PC-9 (cell line): ENCODE results near the gene TAS2R4. TPM values are rescaled to one million over a fixed set of nuclear protein-coding genes. Genes with fewer than 3 reads are reported as not detected.
"Not testable (repeated sequence)": the region's sequence is repeated elsewhere in the genome, so short reads cannot be mapped to it uniquely, and the experiment has no call there.

Experiments
- BruUV-seq: library from RNA; stranded (reverse); fragments of 400-500 nt; replicated peaks from 2 replicates; lab custom pipeline; 2021; lab: Mats Ljungman, UMichigan
- CTCF ChIA-PET: fragments of 300-600 bp; sonication (Branson Sonifier 250); formaldehyde crosslinking; loops from one replicate; lab custom pipeline; 2022; ENCODE audit warnings: antibody characterized with exemption; lab: Charles Lee
- POLR2A ChIA-PET: fragments of 300-600 bp; sonication (Branson Sonifier 250); formaldehyde crosslinking; loops from one replicate; lab custom pipeline; 2022; ENCODE audit warnings: antibody characterized with exemption; ENCODE audit not compliant: unreplicated experiment; lab: Charles Lee
- DNase-seq, 2 experiments: peaks; one replicate each; pipeline versions ENCODE4 v3.0.0 to v3.0.0-alpha.2; 2015 to 2022; ENCODE audit warnings: mixed read lengths in 1 of 2
- H2AFZ ChIP-seq: fragments of 200-600 bp; sonication (generic); 2 replicates; pipeline ENCODE4 v1.8.1; 2017; ENCODE audit warnings: antibody characterized with exemption
- H3F3A ChIP-seq: fragments of 200-600 bp; sonication (generic); 2 replicates; pipeline ENCODE4 v1.8.1; 2017; ENCODE audit warnings: antibody characterized with exemption, mild to moderate bottlenecking, low read depth; ENCODE audit not compliant: insufficient read depth
- H3K27ac ChIP-seq: fragments of 200-600 bp; sonication (generic); 2 replicates; pipeline ENCODE4 v1.6.1; 2016; ENCODE audit warnings: mixed run types
- H3K27me3 ChIP-seq: fragments of 200-600 bp; sonication (generic); 2 replicates; pipeline ENCODE4 v1.6.1; 2016; ENCODE audit warnings: low read depth, mixed run types; ENCODE audit not compliant: insufficient read depth
- H3K36me3 ChIP-seq: fragments of 200-600 bp; sonication (generic); 2 replicates; pipeline ENCODE4 v1.6.1; 2016; ENCODE audit warnings: low read depth, mixed run types
- H3K4me1 ChIP-seq: fragments of 200-600 bp; sonication (generic); replicated peaks from 2 replicates; pipeline ENCODE4 v1.6.1; 2016; ENCODE audit warnings: mixed run types; ENCODE audit not compliant: insufficient read depth
- H3K4me2 ChIP-seq: fragments of 200-600 bp; sonication (generic); 2 replicates; pipeline ENCODE4 v1.6.1; 2017; ENCODE audit warnings: mixed run types
- H3K4me3 ChIP-seq: fragments of 200-600 bp; sonication (generic); 2 replicates; pipeline ENCODE4 v1.6.1; 2016; ENCODE audit warnings: mixed run types
- H3K79me2 ChIP-seq: fragments of 200-600 bp; sonication (generic); 2 replicates; pipeline ENCODE4 v1.6.1; 2017; ENCODE audit warnings: low read depth, mixed run types
- H3K9me2 ChIP-seq: fragments of 200-600 bp; sonication (generic); 2 replicates; pipeline ENCODE4 v1.8.1; 2017; ENCODE audit warnings: mild to moderate bottlenecking; ENCODE audit not compliant: insufficient read depth
- H3K9me3 ChIP-seq: fragments of 200-600 bp; sonication (generic); 2 replicates; pipeline ENCODE4 v1.8.1; 2016; ENCODE audit warnings: low read depth; ENCODE audit not compliant: insufficient read depth
- H4K20me1 ChIP-seq: fragments of 200-600 bp; sonication (generic); 2 replicates; pipeline ENCODE4 v1.8.1; 2017; ENCODE audit not compliant: insufficient read depth
- EZH2 ChIP-seq: fragments of 200-600 bp; sonication (generic); IDR thresholded peaks from 2 replicates; pipeline ENCODE4 v1.8.0; 2017; ENCODE audit warnings: antibody characterized with exemption, low read depth
- intact Hi-C: fragments of 100-400 bp; cut with micrococcal nuclease; formaldehyde crosslinking; loops from one replicate; pipeline ENCODE4 v1.10.0; 2022; ENCODE audit not compliant: unreplicated experiment
- total RNA-seq: library from RNA; stranded (reverse); gene quantifications from 2 replicates; pipeline ENCODE4 v1.2.3, GENCODE V29; 2021
- TF ChIP-seq, protein P1 (sequence below): fragments of 200-600 bp; sonication (generic); conservative IDR thresholded peaks from 2 replicates; pipeline ENCODE4 v1.6.1; 2017; ENCODE audit warnings: mixed run types, antibody characterized with exemption, mild to moderate bottlenecking, moderate library complexity

The TAS2R4 gene
- total RNA-seq, 1 experiment from 2014 or later = 1.4 TPM

DNA sequence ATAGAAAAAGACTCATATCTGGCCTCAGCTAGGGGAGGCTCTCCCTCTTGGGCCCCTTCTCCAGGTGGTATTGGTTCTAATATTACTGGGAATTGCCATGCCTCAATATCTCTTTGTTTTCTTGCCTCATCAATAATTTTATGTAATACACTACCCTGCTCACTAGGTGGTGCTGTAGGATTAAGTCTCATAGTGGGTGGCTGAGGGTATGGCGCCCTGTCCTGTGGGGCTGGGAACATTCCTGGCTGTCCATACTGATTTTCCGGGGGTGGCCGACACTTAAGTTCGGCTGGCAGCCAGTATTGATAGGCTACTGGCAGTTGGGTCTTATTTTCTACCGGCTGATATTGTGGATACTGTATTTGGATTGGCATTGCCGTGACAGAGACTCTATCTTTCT is 21.5 kb upstream of the TAS2R4 start:
- Histone ChIP-seq H3F3A (no peaks in the 10 kb centered on the region), H4K20me1 (no peaks in the 10 kb centered on the region; the same call in 1 of the 2 replicates), H3K36me3 (peaks cover 54% of the 10 kb centered on the region), H3K27me3 (no peaks in the 10 kb centered on the region), H3K4me2 (no peak overlapping the region), H3K27ac (no peak overlapping the region), H3K9me3 (peaks cover 22% of the 10 kb centered on the region), H3K9me2 (no peaks in the 10 kb centered on the region), H2AFZ (no peak overlapping the region), H3K4me3 (no peak overlapping the region), H3K79me2 (no peaks in the 10 kb centered on the region), H3K4me1 (no peaks in the 10 kb centered on the region)
- BruUV-seq = no TSS peak
- intact Hi-C loops = no loop called here
- CTCF ChIA-PET = no interaction called here
- POLR2A ChIA-PET = no interaction called here
- no peak for TF ChIP-seq EZH2
- TF ChIP-seq, protein P1, sequence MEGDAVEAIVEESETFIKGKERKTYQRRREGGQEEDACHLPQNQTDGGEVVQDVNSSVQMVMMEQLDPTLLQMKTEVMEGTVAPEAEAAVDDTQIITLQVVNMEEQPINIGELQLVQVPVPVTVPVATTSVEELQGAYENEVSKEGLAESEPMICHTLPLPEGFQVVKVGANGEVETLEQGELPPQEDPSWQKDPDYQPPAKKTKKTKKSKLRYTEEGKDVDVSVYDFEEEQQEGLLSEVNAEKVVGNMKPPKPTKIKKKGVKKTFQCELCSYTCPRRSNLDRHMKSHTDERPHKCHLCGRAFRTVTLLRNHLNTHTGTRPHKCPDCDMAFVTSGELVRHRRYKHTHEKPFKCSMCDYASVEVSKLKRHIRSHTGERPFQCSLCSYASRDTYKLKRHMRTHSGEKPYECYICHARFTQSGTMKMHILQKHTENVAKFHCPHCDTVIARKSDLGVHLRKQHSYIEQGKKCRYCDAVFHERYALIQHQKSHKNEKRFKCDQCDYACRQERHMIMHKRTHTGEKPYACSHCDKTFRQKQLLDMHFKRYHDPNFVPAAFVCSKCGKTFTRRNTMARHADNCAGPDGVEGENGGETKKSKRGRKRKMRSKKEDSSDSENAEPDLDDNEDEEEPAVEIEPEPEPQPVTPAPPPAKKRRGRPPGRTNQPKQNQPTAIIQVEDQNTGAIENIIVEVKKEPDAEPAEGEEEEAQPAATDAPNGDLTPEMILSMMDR = peak; percentile 73
- DNase-seq = no peak

GRCh38 chr7:141763797-141764196 is 12.7 kb upstream of the TAS2R4 start, which contains the start of gene TAS2R3:
Gene TAS2R3 (plus strand): TSS chr7:141764097. CDS start chr7:141764159, 62 bp downstream.
- no peak within 1 kb of the TSS for H3K27ac ChIP-seq
- H3K79me2 ChIP-seq = no peaks in the 10 kb centered on the region
- ChIA-PET CTCF (no interaction called here), POLR2A (interaction anchor here (0.5 to 0.6 kb wide), 2 partner anchors 30 to 605 kb away, joined by 4 to 7 read pairs; no protein-coding TSS in a partner anchor)
- no peaks in the 10 kb centered on the region for H3K27me3 ChIP-seq
- H3F3A ChIP-seq = no peaks in the 10 kb centered on the region
- H4K20me1 ChIP-seq = no peaks in the 10 kb centered on the region
- H3K36me3 ChIP-seq = peaks cover 5% of the 10 kb centered on the region
- H3K4me2 ChIP-seq = no peak within 1 kb of the TSS
- no peak for TF ChIP-seq EZH2
- TF ChIP-seq, protein P1 = no peak
- no TSS peak for BruUV-seq
- no peaks in the 10 kb centered on the region for H3K9me2 ChIP-seq
- no peaks in the 10 kb centered on the region for H3K9me3 ChIP-seq
- H3K4me3 ChIP-seq = no peak within 1 kb of the TSS
- no peak for DNase-seq
- intact Hi-C loops = no loop called here
- no peak within 1 kb of the TSS for H2AFZ ChIP-seq
- H3K4me1 ChIP-seq = no peaks in the 10 kb centered on the region

- intact Hi-C loops, H3K27ac ChIP-seq, H3K4me2 ChIP-seq, DNase-seq, H3K4me3 ChIP-seq, H3K9me3 ChIP-seq, CTCF ChIA-PET, H3K27me3 ChIP-seq, H3K36me3 ChIP-seq, H3F3A ChIP-seq, H3K9me2 ChIP-seq, BruUV-seq, H3K79me2 ChIP-seq, H4K20me1 ChIP-seq, H3K4me1 ChIP-seq, H2AFZ ChIP-seq, POLR2A ChIA-PET: not testable (repeated sequence)
These were observed 6.3 kb upstream of the TAS2R4 start for GRCh38 chr7:141770083-141770583.
